IPS-18c (cell line): Measurements from ENCODE around the gene TPRG1L.

Experiments
- H3K4me3 ChIP-seq: 2 replicates; pipeline ENCODE4 v1.7.0; 2013; ENCODE audit warnings: low read depth, mild to moderate bottlenecking, low read length, moderate library complexity; ENCODE audit not compliant: insufficient read depth
- H3K9me3 ChIP-seq: one replicate; pipeline ENCODE4 v1.6.1; 2013; ENCODE audit warnings: mild to moderate bottlenecking, low read length, moderate library complexity; ENCODE audit not compliant: control insufficient read depth, insufficient read depth

The TPRG1L gene

DNA sequence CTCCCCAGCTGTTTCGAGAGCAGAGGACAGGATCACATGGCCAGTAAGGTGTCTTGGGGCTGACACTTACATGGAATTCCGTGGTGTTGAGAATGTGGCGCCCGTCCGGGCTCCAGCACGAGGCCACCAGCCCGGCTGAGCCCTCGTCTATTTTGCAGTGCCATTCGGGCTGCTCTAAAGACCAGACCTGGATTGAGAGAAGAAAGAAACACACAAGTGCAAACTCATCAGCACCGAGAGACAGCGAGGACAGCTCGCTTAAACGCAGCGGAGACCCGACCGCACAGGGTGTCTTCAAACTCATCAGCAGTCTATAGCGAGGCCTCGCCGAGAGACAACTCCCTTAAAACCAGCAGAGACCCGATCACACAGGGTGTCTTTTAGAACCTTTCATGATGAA lies 21.8 kb downstream of the TPRG1L start:
- no peak overlapping the region for H3K4me3 ChIP-seq
- no peaks in the 10 kb centered on the region for H3K9me3 ChIP-seq

DNA sequence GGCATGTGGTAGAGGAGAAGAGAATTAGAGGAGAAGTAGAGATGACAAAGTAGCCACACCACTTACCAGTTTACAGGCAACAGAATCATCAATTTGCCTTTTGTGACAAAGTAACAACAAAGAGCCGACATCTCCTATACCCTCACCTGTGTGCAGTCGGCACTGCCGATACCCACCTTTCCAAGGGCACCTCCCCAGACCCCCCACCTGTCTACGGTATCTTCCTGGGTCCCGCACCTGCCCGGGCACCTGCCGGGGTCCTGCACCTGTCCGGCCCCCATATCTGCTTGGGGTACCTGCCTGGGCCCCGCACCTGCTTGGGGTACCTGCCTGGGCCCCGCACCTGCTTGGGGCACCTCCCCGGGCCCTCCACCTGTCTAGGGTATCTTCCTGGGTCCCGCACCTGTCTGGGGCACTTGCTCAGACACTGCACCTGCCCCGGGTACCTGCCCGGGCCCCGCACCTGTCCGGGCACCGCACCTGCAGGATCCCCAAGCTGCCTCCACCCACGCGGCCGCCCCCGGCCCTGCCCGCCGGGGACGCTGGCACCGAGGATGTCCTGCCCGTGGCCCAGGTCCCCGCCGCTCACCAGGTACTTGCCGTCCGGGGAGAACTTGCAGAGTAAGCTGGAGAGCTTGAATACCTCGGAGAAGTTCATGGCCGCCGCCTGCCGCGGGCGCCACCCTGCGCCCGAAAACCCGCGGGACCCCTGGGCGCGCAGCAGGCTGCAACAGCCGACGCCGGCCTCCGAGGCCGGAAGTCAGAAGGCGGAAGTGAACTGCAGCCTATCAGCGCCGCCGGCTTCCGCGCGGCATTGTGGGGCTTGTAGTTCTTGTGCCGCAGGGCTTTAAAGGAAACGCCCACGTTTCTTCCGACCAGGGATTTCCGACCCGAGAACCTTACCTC lies 24.8 kb downstream of the TPRG1L start, which contains the start of gene WRAP73:
TSS of gene WRAP73 (minus strand) at position 762 of the 906 bp plus-strand sequence. CDS start at position 658, 104 bp downstream.
- peak within 1 kb of the TSS; percentile 80 for H3K4me3 ChIP-seq
- H3K9me3 ChIP-seq: no peaks in the 10 kb centered on the region

DNA sequence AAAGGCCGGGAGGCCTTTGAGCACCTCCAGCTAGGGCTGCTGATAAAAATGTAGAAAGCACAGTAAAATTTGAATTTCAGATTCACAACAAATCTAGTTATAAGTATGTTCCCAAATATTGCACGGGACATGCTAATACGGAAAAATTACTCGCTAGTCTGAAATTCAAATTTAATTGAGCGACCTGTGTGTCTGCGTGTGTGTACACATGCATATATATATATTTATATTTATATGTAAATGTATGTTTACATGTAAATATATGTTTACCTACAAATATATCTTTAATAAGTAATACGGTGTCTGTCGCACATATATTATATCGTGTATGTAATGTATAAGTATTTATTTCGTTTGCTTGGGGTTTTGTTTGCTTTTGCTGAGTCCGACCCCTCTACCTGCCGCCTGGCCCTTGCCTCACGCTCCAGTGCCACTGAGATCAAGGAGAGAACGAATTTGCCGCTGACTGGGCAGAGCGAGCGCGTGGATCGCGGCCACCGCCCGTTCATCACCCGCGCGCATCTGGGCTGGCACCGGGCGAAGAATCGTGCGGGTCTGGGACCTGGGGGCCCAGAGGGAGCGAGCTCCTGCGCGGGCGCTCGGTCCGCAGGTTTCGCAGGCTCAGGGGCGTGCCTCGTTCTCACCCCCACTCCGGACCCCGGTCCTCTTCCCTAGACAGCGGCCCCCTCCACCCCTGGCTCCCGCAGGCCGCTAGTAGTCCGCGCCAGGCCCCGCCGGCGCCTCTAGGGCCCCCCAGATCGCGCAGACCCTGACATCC lies 25.6 kb downstream of the TPRG1L start:
- H3K4me3 ChIP-seq: peak overlapping the region; percentile 58; the same call in 1 of the 2 replicates
- no peaks in the 10 kb centered on the region for H3K9me3 ChIP-seq

DNA sequence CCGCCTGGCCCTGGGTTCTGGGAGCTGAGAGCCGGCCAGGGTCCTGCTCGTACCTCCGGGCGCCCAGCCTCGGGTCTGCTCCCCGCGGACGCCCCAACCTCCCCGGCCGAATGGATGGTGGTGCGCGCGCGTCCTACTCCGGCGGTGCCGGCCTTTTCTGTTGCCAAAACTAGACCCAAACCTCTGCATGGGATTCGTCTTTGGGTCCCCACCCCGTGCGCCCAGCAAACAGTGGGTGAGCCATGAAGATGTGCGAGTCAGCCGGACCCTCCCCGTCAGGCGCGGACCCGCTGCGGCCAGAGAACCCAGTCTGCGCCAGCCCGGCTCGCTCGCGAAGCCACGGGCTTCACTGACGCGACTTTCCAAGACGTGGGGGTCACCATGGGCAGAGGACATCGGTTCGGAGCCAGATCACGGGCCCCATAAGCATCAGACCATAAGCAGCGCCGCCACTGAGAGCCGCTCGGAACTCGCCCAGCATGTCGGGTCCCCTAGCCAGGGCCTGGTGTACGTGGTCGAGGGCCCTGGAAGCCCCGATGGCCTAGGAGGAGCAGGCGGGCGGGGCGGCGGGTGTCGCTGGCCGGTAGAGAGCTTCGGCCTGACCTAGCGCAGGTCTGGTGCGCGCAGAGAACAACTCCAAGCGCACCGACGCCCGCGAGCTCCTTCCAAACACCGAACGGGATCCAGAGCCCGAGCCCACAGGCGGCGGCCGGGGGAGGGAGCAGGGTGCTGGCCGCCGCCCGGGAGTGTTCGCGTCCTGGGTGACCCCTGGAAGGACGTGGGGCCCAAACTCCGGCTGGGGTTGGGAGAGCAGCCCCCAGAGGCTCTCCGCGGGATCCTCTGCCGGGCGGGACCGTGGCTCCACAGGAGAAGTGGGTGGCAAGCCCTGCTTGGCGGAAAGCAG lies 26.5 kb downstream of the TPRG1L start:
- H3K4me3 ChIP-seq: peak overlapping the region; percentile 58
- no peaks in the 10 kb centered on the region for H3K9me3 ChIP-seq

DNA sequence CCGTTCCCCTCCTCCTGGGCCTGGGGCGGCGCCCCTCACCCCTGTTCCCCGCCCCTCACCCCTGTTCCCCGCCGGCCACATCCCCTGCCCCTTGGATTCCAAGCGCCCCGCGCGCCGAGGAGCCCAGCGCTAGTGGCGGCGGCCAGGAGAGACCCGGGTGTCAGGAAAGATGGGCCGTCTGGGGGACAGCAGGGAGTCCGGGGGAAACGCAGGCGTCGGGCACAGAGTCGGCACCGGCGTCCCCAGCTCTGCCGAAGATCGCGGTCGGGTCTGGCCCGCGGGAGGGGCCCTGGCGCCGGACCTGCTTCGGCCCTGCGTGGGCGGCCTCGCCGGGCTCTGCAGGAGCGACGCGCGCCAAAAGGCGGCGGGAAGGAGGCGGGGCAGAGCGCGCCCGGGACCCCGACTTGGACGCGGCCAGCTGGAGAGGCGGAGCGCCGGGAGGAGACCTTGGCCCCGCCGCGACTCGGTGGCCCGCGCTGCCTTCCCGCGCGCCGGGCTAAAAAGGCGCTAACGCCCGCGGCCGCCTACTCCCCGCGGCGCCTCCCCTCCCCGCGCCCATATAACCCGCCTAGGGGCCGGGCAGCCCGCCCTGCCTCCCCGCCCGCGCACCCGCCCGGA lies 27.2 kb downstream of the TPRG1L start, which contains the start of gene TP73:
TSS of gene TP73 (plus strand) at position 587 of the 618 bp plus-strand sequence. CDS start 29,850 bp downstream, outside the sequence.
- Histone ChIP-seq H3K9me3 (no peaks in the 10 kb centered on the region), H3K4me3 (peak within 1 kb of the TSS; percentile 58)

DNA sequence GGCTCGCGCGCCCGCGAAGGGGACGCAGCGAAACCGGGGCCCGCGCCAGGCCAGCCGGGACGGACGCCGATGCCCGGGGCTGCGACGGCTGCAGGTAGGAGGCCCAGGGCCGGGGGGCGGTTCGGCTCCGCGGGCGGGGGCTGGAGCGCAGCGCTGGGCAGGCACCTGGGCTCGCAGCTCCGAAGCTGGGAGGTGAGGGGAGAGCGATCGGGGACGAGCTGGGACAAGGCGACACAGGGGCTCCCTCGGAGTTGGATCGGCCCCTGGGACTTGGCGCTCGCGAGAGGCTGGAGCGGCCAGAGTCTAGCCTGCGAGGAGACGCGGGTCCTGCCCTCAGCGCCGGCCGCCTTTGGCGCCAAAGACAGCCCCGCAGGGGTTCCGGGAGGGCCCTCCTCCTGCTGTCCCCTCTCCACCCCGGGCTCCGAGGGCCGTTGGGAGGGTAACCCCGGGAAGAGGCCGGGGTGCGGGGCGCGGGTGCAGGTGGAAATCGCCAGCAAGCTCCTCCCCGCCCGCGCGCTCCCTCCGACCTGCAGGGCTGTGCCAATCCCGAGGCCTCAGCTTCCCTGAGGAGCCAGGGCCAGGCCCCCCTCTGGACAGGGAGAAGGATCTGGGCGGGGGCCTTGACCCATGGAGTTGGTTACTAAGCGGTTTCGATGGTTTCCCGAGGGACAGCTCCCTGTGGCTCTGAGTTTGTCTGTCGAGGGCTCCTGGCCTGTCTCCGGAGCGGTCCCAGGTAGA lies 27.9 kb downstream of the TPRG1L start:
- Histone ChIP-seq H3K4me3 (peak overlapping the region; percentile 58), H3K9me3 (no peaks in the 10 kb centered on the region)

DNA sequence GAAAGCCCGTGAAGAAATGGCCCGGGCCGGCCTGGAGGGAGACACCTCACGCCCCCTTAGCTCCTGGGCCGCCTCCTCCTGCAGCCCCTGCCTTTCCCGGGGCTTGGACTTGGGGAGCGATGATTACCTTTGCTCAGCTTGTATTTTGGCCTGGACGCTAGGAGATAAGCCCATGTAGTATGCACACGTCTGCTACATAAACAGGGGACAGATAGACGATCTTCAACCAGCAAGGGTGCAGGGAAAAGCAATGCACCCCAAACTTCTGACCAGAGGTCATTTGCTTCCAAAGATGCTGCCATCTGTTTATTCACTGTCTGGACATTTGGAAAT lies 28.4 kb downstream of the TPRG1L start:
- peak overlapping the region; percentile 58; the same call in 1 of the 2 replicates for H3K4me3 ChIP-seq

DNA sequence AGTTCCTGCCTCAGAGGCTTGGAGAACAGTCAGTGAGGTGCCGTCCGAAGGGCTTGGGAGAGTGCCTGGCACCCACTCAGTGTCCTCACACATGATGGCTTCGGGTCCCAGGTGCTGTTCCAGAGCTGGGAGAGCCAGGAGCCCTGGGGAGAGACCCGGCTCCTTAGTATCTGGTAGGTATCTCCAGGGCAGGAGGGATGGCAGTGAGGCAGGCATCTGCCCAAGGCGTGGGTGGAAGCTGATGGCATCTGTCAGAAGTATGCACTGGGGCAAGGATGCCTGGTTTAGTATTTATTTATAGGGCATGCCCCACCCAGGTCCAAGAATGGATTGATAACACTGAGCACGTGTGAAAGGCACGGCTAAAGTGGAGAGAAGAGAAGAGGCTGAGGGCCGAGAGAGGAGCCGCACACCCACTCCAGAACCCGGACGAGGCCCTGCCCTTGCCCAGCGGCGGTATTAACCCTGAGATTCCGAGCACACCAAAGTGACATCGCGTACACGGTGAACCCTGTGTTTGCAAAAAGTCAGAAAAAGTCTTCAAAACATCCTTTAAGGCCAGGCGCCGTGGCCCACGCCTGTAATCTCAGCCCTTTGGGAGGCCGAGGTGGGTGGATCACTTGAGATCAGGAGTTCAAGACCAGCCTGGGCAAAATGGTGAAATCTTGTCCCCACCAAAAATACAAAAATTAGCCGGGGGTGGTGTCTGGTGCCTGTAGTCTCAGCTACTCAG lies 29.9 kb downstream of the TPRG1L start:
- Histone ChIP-seq H3K9me3 (no peaks in the 10 kb centered on the region), H3K4me3 (no peak overlapping the region)

More for the DNA sequence above, 28.4 kb downstream of the TPRG1L start:
- H3K9me3 ChIP-seq: no peaks in the 10 kb centered on the region

DNA sequence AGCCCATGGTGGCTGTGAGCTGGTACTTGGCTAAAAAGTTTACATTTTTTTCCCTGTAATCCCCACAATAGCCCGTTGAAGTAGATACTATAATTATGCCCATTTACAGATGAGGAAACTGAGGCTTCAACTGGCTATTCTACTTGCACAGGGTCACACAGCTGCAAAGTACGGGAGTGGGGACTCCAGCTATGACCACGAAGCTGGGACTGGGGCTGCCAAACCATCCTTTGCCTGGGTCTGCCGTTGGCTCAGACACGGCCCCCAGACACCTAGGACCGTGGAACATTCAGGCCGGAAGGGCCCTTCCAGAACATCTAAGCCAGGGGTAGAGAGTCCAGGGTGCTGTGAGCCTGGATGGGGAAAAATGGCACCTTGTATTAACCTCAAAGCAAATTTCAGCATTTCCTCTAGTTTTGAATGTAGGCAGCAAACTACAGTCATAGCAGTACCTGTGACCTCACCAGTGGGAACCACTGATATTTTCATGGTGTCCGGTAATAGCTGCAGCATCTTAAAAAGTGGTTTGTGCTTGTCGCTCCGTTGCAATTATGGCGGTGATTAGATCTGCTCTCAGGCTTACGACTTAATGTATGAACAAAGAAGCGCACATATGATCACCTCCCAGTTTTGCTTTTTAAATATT lies 31.8 kb downstream of the TPRG1L start:
- no peak overlapping the region for H3K4me3 ChIP-seq

DNA sequence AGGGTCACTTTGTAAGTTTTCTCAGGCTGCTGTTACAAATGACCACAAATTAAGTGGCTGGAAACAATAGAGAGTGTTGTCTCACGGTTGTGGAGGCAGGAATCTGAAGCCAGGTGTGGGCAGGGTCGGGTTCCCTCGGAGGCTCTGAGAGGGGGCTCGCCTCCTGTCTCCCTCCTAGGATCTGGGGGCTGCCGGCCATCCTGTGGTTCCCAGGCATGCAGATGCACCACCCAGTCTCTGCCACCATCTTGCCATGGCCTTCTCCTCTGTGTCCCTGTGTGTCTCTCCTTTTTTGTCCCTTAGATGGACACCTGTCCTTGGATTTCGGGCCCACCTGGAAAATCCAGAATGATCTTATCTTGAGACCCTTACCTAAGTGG lies 32.3 kb downstream of the TPRG1L start:
- Histone ChIP-seq H3K4me3 (no peak overlapping the region), H3K9me3 (no peaks in the 10 kb centered on the region)

More for the DNA sequence above, 31.8 kb downstream of the TPRG1L start:
- H3K9me3 ChIP-seq: no peaks in the 10 kb centered on the region

DNA sequence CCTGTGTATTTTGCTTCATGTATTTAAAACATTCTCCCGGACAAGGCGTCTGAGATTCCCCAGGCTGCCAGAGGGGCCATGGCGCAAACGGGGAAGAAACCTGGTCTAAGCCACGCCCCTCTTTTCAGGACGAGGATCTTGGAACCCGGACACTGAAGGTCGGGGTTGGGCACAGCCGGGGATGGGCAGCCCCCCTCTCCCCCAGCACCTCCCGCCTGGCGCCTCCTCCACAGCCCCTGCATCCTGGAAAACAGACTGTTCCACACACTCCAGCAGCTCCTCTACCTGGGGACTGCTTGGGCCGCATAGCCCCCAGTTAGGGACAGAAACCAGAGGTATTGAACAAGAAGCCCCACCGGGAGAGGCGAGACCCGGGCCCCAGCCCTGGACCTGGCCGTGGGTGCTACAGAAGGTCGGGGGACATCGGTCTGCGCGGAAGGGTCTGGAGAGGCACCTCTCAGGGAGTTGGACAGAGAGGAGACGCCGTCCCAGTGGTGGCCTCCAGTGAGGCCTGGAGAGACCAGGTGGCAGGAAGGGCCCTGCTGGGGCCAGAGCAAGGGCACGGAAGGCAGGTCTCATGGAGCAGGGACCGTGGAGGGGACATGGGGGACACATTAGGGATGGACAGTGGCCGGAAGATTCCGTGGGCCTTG lies 32.9 kb downstream of the TPRG1L start:
- Histone ChIP-seq H3K9me3 (no peaks in the 10 kb centered on the region), H3K4me3 (no peak overlapping the region)

DNA sequence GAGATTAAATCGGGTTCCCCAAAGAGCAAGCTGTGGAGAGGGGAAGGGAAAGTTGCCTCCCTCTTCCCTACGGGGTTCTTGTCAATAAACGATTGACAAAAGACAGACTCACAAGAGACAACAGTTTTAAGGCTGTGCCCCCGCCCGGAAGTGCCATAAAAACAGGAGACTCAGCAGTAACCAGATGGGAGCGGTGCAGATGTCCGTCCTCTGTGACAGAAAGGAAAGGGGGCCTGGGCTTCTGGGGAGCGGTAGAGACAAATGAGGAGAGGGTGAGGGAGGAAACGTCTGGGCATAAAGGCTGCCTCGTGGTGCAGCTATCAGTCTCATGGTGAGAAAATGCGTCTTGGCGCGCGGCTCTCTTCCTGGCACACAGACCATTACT lies 33.4 kb downstream of the TPRG1L start:
- H3K9me3 ChIP-seq: no peaks in the 10 kb centered on the region
- no peak overlapping the region for H3K4me3 ChIP-seq

DNA sequence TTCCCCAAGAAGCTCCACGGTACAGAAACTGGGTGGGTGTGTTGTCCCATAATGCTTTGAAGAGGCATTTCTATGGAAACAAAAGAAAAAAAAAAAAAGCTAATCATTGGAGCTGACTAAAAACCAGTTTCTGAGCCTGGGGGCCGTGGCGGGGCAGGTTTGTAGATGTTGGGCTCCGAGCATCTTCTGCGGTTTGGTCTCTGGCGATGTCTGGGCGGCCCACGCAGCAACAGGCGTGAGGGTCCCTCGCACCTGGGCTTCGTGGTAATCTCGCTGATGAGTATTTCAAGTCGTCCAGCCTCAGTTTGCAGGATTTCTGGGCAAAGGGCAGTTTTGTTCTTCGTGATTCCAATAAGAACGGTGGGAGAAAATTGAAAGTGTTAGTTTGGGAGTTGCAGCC lies 34.3 kb downstream of the TPRG1L start:
- no peaks in the 10 kb centered on the region for H3K9me3 ChIP-seq
- no peak overlapping the region for H3K4me3 ChIP-seq

DNA sequence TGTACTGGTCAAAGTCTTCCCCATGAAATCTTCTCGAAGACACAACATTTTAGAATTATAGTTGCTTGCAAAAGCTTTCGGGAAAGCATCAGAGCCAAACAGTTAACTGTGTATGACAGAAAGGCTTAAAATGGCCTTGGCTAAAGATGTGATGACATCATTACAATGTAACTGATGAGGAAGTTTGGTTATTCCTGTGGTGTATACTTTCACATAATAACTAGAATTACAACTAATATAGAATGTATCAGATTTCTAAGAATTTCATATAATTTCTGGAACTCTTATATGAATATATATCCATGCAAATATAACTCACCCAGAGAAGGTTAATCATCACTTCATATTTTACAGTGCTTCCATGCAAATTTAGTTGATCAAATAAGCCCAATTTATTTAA lies 35.9 kb downstream of the TPRG1L start:
- no peak overlapping the region for H3K4me3 ChIP-seq
- no peaks in the 10 kb centered on the region for H3K9me3 ChIP-seq

DNA sequence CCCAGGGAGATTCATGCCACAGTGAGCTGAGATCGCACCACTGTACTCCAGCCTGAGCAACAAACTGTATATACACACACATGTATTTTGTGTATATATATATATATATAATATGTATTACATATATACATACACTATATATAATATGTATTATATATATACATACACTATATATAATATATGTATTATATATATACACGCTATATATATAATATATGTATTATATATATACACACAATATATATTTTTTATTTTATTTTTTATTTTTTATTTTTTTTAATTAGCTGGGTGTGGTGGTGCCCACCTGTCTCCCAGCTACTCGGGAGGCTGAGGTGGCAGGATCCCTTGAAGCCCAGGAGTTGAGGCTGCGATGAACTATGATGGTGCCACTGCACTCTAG lies 36.8 kb downstream of the TPRG1L start:
- H3K4me3 ChIP-seq: no peak overlapping the region

More for the DNA sequence above, 36.8 kb downstream of the TPRG1L start:
- H3K9me3 ChIP-seq: no peaks in the 10 kb centered on the region
